ENCODE measurements around the gene KRT4. TPM values are rescaled to one million over a fixed set of nuclear protein-coding genes. Genes with fewer than 3 reads are reported as not detected.
A peak's percentile ranks its signal among the peaks of the same experiment; 100 is the strongest.

KRT4 gene
- total RNA-seq, 1 donor from 2014 or later = 1,276 TPM

DNA sequence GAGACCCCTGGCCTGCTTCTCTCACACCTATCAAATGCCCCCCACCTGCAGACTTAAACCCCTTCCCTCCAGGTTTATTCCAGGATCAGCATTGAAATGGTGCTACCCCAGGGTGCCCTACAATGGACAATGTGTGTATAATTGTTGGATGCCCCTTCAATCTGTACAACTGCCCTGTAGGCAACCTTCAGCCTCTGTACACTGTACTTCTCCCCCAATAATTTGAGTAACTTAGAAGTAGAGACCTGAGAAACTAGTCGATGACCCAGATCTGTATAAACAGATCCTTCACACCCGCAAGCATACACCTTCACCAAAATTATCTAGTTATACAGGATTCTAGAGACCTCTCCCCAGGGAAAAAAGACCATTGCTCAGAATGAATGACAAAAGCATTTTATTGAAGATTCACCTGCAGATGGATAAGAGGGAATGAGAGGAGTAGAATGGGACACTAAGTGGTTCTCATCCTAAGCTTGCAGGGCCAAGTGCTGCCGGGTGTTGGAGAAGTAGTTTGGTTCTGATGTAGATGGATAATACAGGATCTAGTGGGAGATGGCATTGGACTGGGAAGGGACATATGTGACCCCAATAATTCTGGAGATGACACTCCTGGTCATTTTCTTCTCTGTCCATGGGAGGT, 7.6 kb downstream of the KRT4 start:
- no peaks in the 10 kb centered on the region for H3K9me3 Mint-ChIP-seq
- peak overlapping the region; percentile 95 for H3K27ac Mint-ChIP-seq
- no peak for DNase-seq (ENCODE audit: extremely low spot score, unreplicated experiment)
- peaks cover 53% of the 10 kb centered on the region for H3K27me3 Mint-ChIP-seq
- peaks cover 5% of the 10 kb centered on the region for H3K36me3 Mint-ChIP-seq
- no peaks in the 10 kb centered on the region for H3K4me1 Mint-ChIP-seq (ENCODE audit: unreplicated experiment)
- TF ChIP-seq, protein P1, sequence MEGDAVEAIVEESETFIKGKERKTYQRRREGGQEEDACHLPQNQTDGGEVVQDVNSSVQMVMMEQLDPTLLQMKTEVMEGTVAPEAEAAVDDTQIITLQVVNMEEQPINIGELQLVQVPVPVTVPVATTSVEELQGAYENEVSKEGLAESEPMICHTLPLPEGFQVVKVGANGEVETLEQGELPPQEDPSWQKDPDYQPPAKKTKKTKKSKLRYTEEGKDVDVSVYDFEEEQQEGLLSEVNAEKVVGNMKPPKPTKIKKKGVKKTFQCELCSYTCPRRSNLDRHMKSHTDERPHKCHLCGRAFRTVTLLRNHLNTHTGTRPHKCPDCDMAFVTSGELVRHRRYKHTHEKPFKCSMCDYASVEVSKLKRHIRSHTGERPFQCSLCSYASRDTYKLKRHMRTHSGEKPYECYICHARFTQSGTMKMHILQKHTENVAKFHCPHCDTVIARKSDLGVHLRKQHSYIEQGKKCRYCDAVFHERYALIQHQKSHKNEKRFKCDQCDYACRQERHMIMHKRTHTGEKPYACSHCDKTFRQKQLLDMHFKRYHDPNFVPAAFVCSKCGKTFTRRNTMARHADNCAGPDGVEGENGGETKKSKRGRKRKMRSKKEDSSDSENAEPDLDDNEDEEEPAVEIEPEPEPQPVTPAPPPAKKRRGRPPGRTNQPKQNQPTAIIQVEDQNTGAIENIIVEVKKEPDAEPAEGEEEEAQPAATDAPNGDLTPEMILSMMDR (conservative IDR thresholded peaks at IDR 0.05) = no peak
- peak overlapping the region; percentile 31 for H3K4me3 Mint-ChIP-seq

DNA sequence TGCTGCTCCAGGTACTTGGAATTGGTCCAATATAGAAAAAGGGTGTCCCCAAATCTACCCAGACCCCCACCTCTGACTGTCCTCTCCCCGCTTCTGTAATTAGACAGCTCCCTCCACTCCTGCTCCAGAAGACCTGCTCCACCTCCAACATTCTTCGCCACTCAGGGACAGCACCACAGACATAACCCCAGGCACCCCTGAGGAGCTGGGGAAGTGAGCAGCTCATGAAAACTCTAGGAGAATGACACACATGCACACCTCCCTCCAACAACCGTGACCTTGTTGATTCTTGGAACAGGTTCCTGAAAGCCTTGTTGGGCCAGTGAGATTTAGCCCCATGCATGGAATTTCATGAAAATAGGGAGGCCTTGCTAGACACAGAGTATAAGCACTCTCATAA, 8.2 kb downstream of the KRT4 start:
- peaks cover 53% of the 10 kb centered on the region for H3K27me3 Mint-ChIP-seq
- no peaks in the 10 kb centered on the region for H3K9me3 Mint-ChIP-seq
- peak overlapping the region; percentile 31 for H3K4me3 Mint-ChIP-seq
- peaks cover 4% of the 10 kb centered on the region for H3K36me3 Mint-ChIP-seq
- TF ChIP-seq, protein P1 (conservative IDR thresholded peaks at IDR 0.05) = no peak
- no peak for DNase-seq (ENCODE audit: extremely low spot score, unreplicated experiment)
- H3K4me1 Mint-ChIP-seq (ENCODE audit: unreplicated experiment) = no peaks in the 10 kb centered on the region
- peak overlapping the region; percentile 95 for H3K27ac Mint-ChIP-seq

DNA sequence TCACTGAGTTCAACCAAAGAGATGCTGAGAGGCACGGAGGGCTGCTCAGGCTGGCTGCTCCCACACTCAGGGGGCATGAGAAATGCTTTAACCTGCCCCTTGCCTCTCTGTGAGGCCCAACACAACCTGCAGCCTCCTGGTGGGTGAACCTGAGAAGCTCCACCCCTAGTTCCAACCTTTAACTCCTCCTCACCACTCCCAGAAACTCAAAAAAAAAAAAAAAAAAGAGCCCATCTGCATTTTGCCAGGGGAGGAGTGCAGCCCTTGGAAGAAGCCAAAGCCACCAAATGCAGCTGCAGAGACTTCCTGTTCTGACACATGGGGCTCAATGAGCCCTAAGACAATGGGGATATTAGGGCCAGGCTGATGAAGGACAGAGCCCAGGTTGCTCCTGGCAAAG, 8.9 kb downstream of the KRT4 start:
- TF ChIP-seq, protein P1 (conservative IDR thresholded peaks at IDR 0.05) = no peak
- H3K4me3 Mint-ChIP-seq = peak overlapping the region; percentile 31
- H3K27ac Mint-ChIP-seq = peak overlapping the region; percentile 95
- H3K27me3 Mint-ChIP-seq = peaks cover 53% of the 10 kb centered on the region
- no peak for DNase-seq (ENCODE audit: extremely low spot score, unreplicated experiment)
- peaks cover 4% of the 10 kb centered on the region for H3K36me3 Mint-ChIP-seq
- H3K9me3 Mint-ChIP-seq = no peaks in the 10 kb centered on the region
- H3K4me1 Mint-ChIP-seq (ENCODE audit: unreplicated experiment) = no peaks in the 10 kb centered on the region

DNA sequence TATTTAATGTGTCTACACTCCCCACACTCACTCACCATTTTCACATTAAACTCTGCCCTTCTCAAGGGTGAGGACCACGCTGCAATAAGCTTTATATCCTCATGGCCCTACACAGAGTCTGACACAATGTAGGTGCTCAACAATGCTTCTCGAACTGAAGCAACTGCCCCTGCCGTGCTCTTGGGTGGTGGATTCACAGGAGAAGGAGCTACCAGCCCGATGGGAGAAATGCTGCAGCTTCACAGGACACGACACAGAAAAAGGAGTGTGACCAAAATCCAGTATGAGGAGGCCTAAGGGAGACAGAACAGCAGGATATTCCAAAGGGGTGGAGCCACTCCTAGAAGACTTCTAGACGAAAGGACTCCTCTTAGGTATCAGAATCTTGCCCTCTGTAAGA, 11.5 kb downstream of the KRT4 start:
- no peak for DNase-seq (ENCODE audit: extremely low spot score, unreplicated experiment)

DNA sequence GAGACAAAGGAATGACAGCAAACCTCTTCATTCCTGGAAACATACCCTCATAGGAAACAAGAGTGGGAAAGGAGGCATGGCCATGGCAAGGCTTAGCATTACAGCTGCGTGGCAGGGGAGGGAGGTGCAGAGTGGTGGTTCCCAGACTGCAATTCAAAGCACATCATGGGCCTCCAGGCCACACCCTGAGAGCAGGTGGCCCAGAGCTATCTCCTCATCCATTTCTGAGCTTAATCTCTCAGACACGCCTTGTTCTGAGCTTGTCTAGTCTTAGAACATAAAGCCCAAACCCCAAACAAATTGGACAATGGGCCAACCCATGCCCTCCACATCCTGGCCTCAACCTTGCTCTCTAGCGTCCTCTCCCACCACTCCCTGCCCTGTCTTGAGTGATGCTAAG, 12.1 kb downstream of the KRT4 start:
- peaks cover 31% of the 10 kb centered on the region for H3K27me3 Mint-ChIP-seq
- DNase-seq (ENCODE audit: extremely low spot score, unreplicated experiment) = no peak
- TF ChIP-seq, protein P1 (conservative IDR thresholded peaks at IDR 0.05) = no peak
- H3K4me3 Mint-ChIP-seq = no peak overlapping the region
- H3K4me1 Mint-ChIP-seq (ENCODE audit: unreplicated experiment) = no peaks in the 10 kb centered on the region
- H3K36me3 Mint-ChIP-seq = no peaks in the 10 kb centered on the region
- no peaks in the 10 kb centered on the region for H3K9me3 Mint-ChIP-seq
- no peak overlapping the region for H3K27ac Mint-ChIP-seq

More for the DNA sequence above, 11.5 kb downstream of the KRT4 start:
- H3K27me3 Mint-ChIP-seq = peaks cover 37% of the 10 kb centered on the region
- no peaks in the 10 kb centered on the region for H3K4me1 Mint-ChIP-seq (ENCODE audit: unreplicated experiment)
- H3K27ac Mint-ChIP-seq = peak overlapping the region; percentile 35
- H3K4me3 Mint-ChIP-seq = no peak overlapping the region
- H3K9me3 Mint-ChIP-seq = no peaks in the 10 kb centered on the region
- TF ChIP-seq, protein P1 (conservative IDR thresholded peaks at IDR 0.05) = no peak
- no peaks in the 10 kb centered on the region for H3K36me3 Mint-ChIP-seq
